Measurements from ENCODE around the gene CFAP54. TPM values are rescaled to one million over a fixed set of nuclear protein-coding genes. Genes with fewer than 3 reads are reported as not detected.

The CFAP54 gene
- total and polyA plus RNA-seq, 2 donors (not counting 3 experiments of a cell fraction or from before 2014, with no cell fraction given) = 3.6 to 26.9 TPM

DNA sequence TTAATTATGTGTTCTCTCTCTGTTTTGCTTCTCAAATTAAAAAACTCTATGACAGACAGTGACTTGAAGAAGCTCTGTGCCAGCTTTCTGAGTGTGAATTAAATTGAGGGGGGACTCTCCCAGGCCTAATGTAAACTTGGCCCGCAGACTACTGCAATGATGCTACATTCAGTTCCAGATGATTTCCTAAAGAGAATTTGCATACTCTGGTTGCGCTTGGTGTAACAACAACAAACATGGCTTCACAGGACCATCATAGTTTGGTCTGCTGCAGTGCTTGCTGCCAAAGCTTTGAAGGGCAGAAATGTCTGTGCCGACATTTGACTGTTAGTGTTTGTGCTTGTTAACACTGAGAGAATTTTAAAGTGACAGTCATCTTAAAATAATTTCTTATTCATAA is 25.0 kb downstream of the CFAP54 start:
- TF ChIP-seq, protein P1, sequence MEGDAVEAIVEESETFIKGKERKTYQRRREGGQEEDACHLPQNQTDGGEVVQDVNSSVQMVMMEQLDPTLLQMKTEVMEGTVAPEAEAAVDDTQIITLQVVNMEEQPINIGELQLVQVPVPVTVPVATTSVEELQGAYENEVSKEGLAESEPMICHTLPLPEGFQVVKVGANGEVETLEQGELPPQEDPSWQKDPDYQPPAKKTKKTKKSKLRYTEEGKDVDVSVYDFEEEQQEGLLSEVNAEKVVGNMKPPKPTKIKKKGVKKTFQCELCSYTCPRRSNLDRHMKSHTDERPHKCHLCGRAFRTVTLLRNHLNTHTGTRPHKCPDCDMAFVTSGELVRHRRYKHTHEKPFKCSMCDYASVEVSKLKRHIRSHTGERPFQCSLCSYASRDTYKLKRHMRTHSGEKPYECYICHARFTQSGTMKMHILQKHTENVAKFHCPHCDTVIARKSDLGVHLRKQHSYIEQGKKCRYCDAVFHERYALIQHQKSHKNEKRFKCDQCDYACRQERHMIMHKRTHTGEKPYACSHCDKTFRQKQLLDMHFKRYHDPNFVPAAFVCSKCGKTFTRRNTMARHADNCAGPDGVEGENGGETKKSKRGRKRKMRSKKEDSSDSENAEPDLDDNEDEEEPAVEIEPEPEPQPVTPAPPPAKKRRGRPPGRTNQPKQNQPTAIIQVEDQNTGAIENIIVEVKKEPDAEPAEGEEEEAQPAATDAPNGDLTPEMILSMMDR (IDR thresholded peaks at IDR 0.05; ENCODE audit: extremely low read depth in 1 of 2, insufficient read depth in 1 of 2, low read depth in 1 of 2, low read length in 2 of 2) = no peak
- TF ChIP-seq, protein P2, sequence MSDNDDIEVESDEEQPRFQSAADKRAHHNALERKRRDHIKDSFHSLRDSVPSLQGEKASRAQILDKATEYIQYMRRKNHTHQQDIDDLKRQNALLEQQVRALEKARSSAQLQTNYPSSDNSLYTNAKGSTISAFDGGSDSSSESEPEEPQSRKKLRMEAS (IDR thresholded peaks at IDR 0.05; ENCODE audit: insufficient read depth, insufficient read length) = no peak
- TF ChIP-seq POLR2A (IDR thresholded peaks at IDR 0.05; ENCODE audit: low read depth, low read length) = no peak
- TF ChIP-seq FOS (IDR thresholded peaks at IDR 0.05; ENCODE audit: borderline replicate concordance, insufficient read depth, low read length) = no peak
- TF ChIP-seq JUN (IDR thresholded peaks at IDR 0.05; ENCODE audit: borderline replicate concordance, insufficient read depth, insufficient read length, low read depth) = no peak
- no peak for TF ChIP-seq EZH2 (IDR thresholded peaks at IDR 0.05; ENCODE audit: borderline replicate concordance, low read depth, low read length, severe bottlenecking)
- no peak for TF ChIP-seq MYC (IDR thresholded peaks at IDR 0.05; ENCODE audit: low read depth, low read length)
- no peak for TF ChIP-seq POLR2AphosphoS5 (IDR thresholded peaks at IDR 0.05; ENCODE audit: insufficient read depth, low read depth, low read length)
- TF ChIP-seq GATA2 (IDR thresholded peaks at IDR 0.05; ENCODE audit: insufficient read depth, insufficient read length, low read depth, low read length) = no peak
- BruUV-seq (replicated peaks) = no TSS peak
- no peaks in the 10 kb centered on the region for H3K36me3 ChIP-seq (ENCODE audit: control insufficient read depth in 2 of 2, extremely low read depth in 1 of 2, insufficient read depth in 2 of 2, low read length in 2 of 2)
- no peaks in the 10 kb centered on the region for H3K27me3 ChIP-seq (ENCODE audit: control insufficient read depth in 2 of 2, insufficient read depth in 2 of 2, low read length in 2 of 2)
- ChIA-PET POLR2A (no interaction called here), CTCF (interaction anchor here (1.2 to 2.0 kb wide), 3 partner anchors 23 to 114 kb away, joined by 3 to 6 read pairs (median 3); partner anchors contain the start of genes CDK17 and CFAP54)
- H3K79me2 ChIP-seq (ENCODE audit: control insufficient read depth, insufficient read depth, low read length) = peaks cover 4% of the 10 kb centered on the region
- peaks cover 17% of the 10 kb centered on the region for H3K4me1 ChIP-seq (ENCODE audit: control insufficient read depth, extremely low read depth, insufficient read depth, low read length)
- FAIRE-seq (peak; percentile 71), DNase-seq (ENCODE audit: low read depth, low spot score) (no peak)
- no peaks in the 10 kb centered on the region for H4K20me1 ChIP-seq (replicated peaks; ENCODE audit: control insufficient read depth, extremely low read depth, insufficient read depth, low read length)
- H3K9me3 ChIP-seq (replicated peaks; ENCODE audit: control insufficient read depth, insufficient read depth, low read length) = no peaks in the 10 kb centered on the region
- H2AFZ ChIP-seq (ENCODE audit: low read depth, low read length) = no peak overlapping the region
- no peaks in the 10 kb centered on the region for H3K9me1 ChIP-seq (replicated peaks; ENCODE audit: control insufficient read depth, extremely low read depth, insufficient read depth, low read length)
- H3K27ac ChIP-seq (ENCODE audit: insufficient read depth, low read depth, low read length) = no peak overlapping the region
- H3K4me2 ChIP-seq (ENCODE audit: insufficient read depth, low read length) = no peak overlapping the region
- H3K4me3 ChIP-seq (replicated peaks in 1 of 3; ENCODE audit: insufficient read depth in 1 of 3, low read depth in 1 of 3, low read length in 3 of 3) = no peak overlapping the region
- intact Hi-C loops (cut with micrococcal nuclease) = loop anchor here (10.0 kb wide), 1 partner anchor 380 kb away; no protein-coding TSS in a partner anchor
- no peak overlapping the region for H3K9ac ChIP-seq (replicated peaks; ENCODE audit: extremely low read depth, insufficient read depth, low read length)
- dilution Hi-C loops (cut with MboI; ENCODE audit: extremely low pct_ligation_motif_present, low sequenced_read_pairs) = no loop called here

All from endothelial cell of umbilical vein (primary cell).